Psoas muscle (tissue), 8 donors: ENCODE data around the gene POLE. TPM values are rescaled to one million over a fixed set of nuclear protein-coding genes. Genes with fewer than 3 reads are reported as not detected.

Experiments used
- ATAC-seq, 4 donors: fragments of 200-7000 bp; cut with Tn5 transposase; one replicate each; pipeline ENCODE4 v1.9.1; 2020; ENCODE audit warnings: moderate library complexity in 3 of 4, mild to moderate bottlenecking in 2 of 4
- DNase-seq, 2 donors: peaks; one replicate each; pipeline ENCODE4 v3.0.0-alpha.2; 2020
- H3K27ac ChIP-seq: fragments of 200-600 bp; one replicate; pipeline ENCODE4 v1.8.0; 2022
- H3K27me3 ChIP-seq, 3 donors: fragments of 200-600 bp in 1 of 3; one replicate each; pipeline versions ENCODE4 v1.6.1 to v1.8.0; 2013 to 2022; ENCODE audit warnings: low read length in 2 of 3, mild to moderate bottlenecking in 2 of 3, moderate library complexity in 1 of 3; ENCODE audit not compliant: insufficient read depth in 3 of 3
- H3K36me3 ChIP-seq, 2 donors: fragments of 200-600 bp in 1 of 2; one replicate each; pipeline versions ENCODE4 v1.6.1 to v1.8.0; 2013 to 2022; ENCODE audit warnings: low read depth in 1 of 2, mild to moderate bottlenecking in 1 of 2, moderate library complexity in 1 of 2; ENCODE audit not compliant: insufficient read depth in 1 of 2
- H3K4me1 ChIP-seq: fragments of 200-600 bp; one replicate; pipeline ENCODE4 v1.8.0; 2022
- H3K4me3 ChIP-seq: fragments of 200-600 bp; one replicate; pipeline ENCODE4 v1.8.0; 2022; ENCODE audit warnings: mild to moderate bottlenecking
- H3K9me3 ChIP-seq: fragments of 200-600 bp; one replicate; pipeline ENCODE4 v1.8.0; 2022
- CTCF ChIP-seq: fragments of 200-600 bp; IDR thresholded peaks from one replicate; pipeline ENCODE4 v1.8.0; 2022; ENCODE audit warnings: antibody characterized with exemption
- WGBS, 3 donors: extraction: QIAGEN DNeasy Blood & Tissue Kit; methylation state at CpG; one replicate each; pipeline versions ENCODE4 v1.1.6 to v1.1.7; 2013; 5-methylcytosine and 5-hydroxymethylcytosine counted together
- intact Hi-C, 2 donors: fragments of 100-400 bp; cut with DNase I; formaldehyde crosslinking; loops; one replicate each; pipeline versions ENCODE4 v1.11.0 to v1.14.2; 2022
- polyA plus RNA-seq, 3 donors: library from polyadenylated mRNA; stranded (reverse); fragments of 200-250 nt; gene quantifications; one replicate each; pipeline ENCODE4 v1.2.3, GENCODE V29; 2013
- total RNA-seq, 4 donors: library from RNA; stranded (reverse); fragmentation: NEBNext Ultra II Directional in 2 of 4; extraction: Animal tissue kit (Norgen Biotek cat#: 25700) in 2 of 4; gene quantifications; one replicate each; pipeline versions ENCODE4 v1.2.1 to v1.2.4, GENCODE V29; 2021 to 2023
- donor health status: healthy with polysubstance abuse.
- donor health status: DM: no; HTN: no; CAD: no; lungs with moderate emphysema.
- donor health status: Bipolar disorder and iron deficiency.
- donor health status: healthy.
- donor health status: DM: yes; HTN: yes; CAD: no.
- donor health status: DM: no; HTN: no; CAD: no.
- donor health status: DM: no; HTN: no; CAD: no.
- donor health status: DM: yes; HTN: yes; CAD: no.

POLE gene
- total and polyA plus RNA-seq, 7 donors = 4.2 to 15.1 (median 6.7) TPM

- no peak for TF ChIP-seq CTCF
- Histone ChIP-seq H3K4me3 (no peak overlapping the region), H3K9me3 (no peaks in the 10 kb centered on the region), H3K27ac (no peak overlapping the region), H3K36me3 (peaks cover 2 to 89% of the 10 kb centered on the region in 2 donors), H3K27me3 (no peaks in the 10 kb centered on the region), H3K4me1 (no peaks in the 10 kb centered on the region)
- 83 to 94% (median 90%) methylated on average over 17 of the region's 17 CpGs for WGBS, 3 donors
- ATAC-seq (no peak), DNase-seq (no peak)
- intact Hi-C loops = no loop called here
Observed at GRCh38 chr12:132632521-132633228, 54.5 kb downstream of the POLE start.

GRCh38 chr12:132631666-132632065, 55.5 kb downstream of the POLE start:
- no peak for ATAC-seq
- H3K4me3 ChIP-seq = no peak overlapping the region
- no peaks in the 10 kb centered on the region for H3K27me3 ChIP-seq
- TF ChIP-seq CTCF = no peak
- no peak for DNase-seq
- H3K9me3 ChIP-seq = no peaks in the 10 kb centered on the region
- peaks cover 2 to 79% of the 10 kb centered on the region in 2 donors for H3K36me3 ChIP-seq
- 91 to 96% (median 93%) methylated on average over 11 of the region's 11 CpGs for WGBS, 3 donors
- H3K27ac ChIP-seq = no peak overlapping the region
- intact Hi-C loops = no loop called here
- H3K4me1 ChIP-seq = no peaks in the 10 kb centered on the region

GRCh38 chr12:132630672-132631071, 56.5 kb downstream of the POLE start:
- no peaks in the 10 kb centered on the region for H3K27me3 ChIP-seq
- H3K9me3 ChIP-seq = no peaks in the 10 kb centered on the region
- no peak for TF ChIP-seq CTCF
- ATAC-seq (no peak), DNase-seq (no peak)
- H3K4me1 ChIP-seq = no peaks in the 10 kb centered on the region
- H3K4me3 ChIP-seq = no peak overlapping the region
- H3K36me3 ChIP-seq = peaks cover 2 to 75% of the 10 kb centered on the region in 2 donors
- H3K27ac ChIP-seq = no peak overlapping the region
- 97 to 99% (median 98%) methylated on average over 6 of the region's 6 CpGs for WGBS, 3 donors
- intact Hi-C loops = no loop called here

- no peaks in the 10 kb centered on the region for H3K4me1 ChIP-seq
- ATAC-seq (no peak), DNase-seq (no peak)
- no peak overlapping the region for H3K27ac ChIP-seq
- H3K36me3 ChIP-seq = peaks cover 2 to 75% of the 10 kb centered on the region in 2 donors
- TF ChIP-seq CTCF = no peak
- intact Hi-C loops = no loop called here
- no peaks in the 10 kb centered on the region for H3K27me3 ChIP-seq
- H3K9me3 ChIP-seq = no peaks in the 10 kb centered on the region
- no peak overlapping the region for H3K4me3 ChIP-seq
- 93 to 96% (median 96%) methylated on average over 6 of the region's 6 CpGs for WGBS, 3 donors
Observed at GRCh38 chr12:132629330-132629729, 57.8 kb downstream of the POLE start.
